Stimulated activated CD8-positive, alpha-beta memory T cell treated with anti-CD3 and anti-CD28 coated beads, Interleukin-15, amount 100 ng/mL, for 4 hours (primary cell): ENCODE measurements around the gene C2orf69.
A peak's percentile ranks its signal among the peaks of the same experiment; 100 is the strongest.

Source experiments
- DNase-seq, 2 donors: peaks; one replicate each; pipeline ENCODE4 v3.0.0-alpha.2; 2020; ENCODE audit warnings: low read depth in 2 of 2

The C2orf69 gene

GRCh38 chr2:199914372-199914958 lies 3.4 kb downstream of the C2orf69 start:
- DNase-seq: no peak

DNA sequence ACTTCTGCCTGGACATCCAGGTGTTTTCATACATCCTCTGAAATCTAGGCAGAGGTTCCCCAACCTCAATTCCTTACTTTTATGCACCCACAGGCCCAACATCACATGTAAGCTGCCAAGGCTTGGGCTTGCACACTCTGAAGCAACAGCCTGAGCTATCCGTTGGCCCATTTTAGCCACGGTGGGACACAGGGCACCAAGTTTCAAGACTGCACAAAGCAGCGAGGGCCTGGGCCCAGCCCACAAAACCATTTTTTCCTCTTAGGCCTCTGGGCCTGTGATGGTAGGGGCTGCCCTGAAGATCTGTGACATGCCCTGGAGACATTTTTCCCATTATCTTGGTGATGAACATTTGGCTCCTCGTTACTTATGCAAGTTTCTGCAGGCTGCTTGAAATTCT lies 5.9 kb downstream of the C2orf69 start:
- DNase-seq: no peak

- DNase-seq: no peak
Measured at GRCh38 chr2:199922856-199923255, 11.8 kb downstream of the C2orf69 start.

DNA sequence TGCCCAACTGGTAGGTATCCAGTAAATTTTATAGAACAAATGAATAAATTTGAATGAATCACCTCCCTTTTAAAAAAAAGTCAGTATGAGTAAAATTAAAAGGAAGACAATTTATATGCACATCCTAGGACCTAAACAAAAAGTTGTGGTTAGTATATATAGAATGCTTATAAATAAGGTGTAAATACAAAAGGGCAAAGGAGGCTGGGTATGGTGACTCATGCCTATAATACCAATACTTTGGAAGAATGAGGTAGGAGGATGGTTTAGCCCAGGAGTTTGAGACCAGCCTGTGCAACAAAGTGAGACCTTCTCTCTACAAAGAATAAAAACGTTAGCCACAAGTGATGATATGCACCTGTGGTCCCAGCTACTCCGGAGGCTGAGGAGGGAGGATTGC lies 12.8 kb downstream of the C2orf69 start:
- no peak for DNase-seq

DNA sequence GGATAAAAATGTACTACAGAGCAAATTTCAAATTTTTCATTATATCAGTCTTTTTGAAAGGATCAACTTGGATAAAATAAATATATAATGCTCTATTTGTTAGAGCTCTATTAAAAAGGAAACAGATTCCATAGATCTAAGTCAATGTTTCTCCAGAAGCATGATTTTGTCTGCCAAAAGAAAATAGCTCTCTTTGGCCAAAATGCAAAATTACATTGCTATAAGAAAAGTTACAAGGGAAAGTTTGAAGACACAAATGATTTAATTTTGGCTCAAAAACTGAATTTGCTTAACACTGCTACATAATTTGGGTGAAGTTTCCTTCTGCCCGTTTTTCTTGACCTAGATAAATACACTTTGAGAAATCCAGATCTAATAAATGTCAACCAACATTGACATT lies 15.7 kb downstream of the C2orf69 start:
- DNase-seq: no peak

DNA sequence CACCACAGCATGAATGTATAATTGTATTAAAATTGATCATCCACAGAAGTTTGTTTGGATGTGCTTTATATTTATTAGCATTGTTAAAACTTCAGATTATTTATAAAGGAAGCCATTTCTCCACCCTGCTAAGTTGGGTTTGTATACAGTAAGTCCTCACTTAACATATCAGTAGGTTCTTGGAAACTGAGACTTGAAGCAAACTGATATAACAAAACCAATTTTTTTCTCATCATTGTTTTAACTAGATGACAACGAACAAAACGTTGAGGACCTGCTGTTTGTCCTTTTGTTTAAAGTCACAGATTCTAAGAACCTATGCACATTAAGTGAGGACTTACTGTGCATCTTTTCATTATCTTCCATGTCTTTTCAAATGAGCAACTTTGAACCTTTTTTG lies 17.1 kb downstream of the C2orf69 start:
- DNase-seq: no peak

DNA sequence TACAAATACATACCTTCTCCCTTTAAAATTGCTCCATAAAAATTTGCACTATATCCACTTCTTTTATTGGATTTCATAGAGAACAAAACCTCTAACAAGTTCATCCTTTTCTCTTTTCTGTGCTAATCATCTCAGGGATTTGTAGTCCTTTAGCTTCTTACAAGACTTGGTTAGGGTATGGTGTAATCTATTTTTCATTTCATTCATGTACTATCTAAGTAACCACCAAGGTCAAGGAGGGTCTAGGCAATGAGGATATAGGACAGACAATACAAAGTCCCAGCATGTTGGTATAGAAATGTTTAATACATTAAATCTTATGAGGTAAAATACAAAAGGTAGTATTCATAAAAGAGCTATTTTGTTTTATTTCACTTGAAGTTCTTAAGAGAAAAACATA lies 17.5 kb downstream of the C2orf69 start:
- DNase-seq: no peak

GRCh38 chr2:199929262-199929661 lies 18.2 kb downstream of the C2orf69 start:
- no peak for DNase-seq

DNA sequence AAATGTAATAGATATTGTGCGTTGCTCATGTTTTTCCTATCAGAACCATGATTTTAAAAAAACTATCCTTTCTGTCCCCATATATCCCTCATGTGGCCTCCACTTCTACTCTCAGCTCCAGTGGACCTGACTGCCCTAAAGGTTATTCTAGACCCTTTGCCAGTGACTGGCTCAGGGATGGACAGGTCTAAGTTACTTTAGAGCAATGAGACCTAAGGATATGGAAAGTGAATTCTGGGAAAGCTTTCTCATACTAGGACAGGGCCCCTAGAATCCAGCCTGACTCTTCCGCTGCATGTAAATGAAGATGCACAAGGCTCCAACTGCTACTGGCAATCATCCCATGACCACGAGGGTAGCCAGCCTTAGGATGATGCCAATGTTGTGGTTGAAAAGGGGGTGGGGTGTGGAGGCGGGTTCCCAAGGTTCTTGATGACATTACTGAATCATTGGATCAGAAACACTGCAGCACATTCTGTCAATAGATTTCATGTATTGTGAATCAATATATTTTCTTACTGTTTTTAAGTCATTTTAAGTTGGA lies 21.3 kb downstream of the C2orf69 start:
- no peak for DNase-seq

DNA sequence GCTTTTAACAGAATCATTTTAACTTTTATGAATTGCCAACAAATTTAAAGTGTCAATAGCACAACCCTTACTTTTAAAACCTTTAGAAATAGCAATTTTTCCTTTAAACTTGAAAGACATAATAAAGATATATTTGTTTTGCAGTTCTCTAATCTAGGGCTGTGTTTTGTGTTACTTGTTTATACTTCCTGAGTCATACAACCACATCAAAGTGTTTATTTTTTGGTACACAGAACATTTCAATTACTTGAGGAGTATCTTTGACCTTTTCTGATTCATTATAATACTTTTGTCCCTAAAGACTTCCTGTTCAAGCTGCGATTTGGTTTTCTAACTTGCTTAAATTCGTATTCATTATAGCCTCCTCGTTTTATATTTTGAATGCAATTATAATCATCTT lies 22.4 kb downstream of the C2orf69 start:
- DNase-seq: no peak

DNA sequence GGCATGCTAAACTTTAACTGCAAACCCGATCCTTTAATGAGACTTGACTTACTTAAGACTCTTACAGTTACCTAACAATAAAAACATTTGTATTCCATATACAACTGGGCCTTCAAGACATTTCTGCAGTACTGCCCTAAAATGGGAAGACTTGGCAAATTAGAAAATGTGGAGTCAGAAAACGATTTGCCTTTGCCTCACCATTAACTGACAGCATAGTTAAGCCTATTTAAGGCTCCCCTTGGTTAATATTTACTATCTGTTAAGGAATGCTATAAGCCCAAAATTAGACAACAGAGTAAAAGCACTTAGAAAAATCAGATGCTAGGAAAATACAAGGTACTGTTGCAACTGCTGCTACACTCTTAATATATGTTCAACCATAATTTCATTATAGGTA lies 25.5 kb downstream of the C2orf69 start:
- DNase-seq: no peak

GRCh38 chr2:199940373-199940772 lies 29.3 kb downstream of the C2orf69 start:
- DNase-seq: no peak

GRCh38 chr2:199943373-199943772 lies 32.3 kb downstream of the C2orf69 start:
- no peak for DNase-seq

DNA sequence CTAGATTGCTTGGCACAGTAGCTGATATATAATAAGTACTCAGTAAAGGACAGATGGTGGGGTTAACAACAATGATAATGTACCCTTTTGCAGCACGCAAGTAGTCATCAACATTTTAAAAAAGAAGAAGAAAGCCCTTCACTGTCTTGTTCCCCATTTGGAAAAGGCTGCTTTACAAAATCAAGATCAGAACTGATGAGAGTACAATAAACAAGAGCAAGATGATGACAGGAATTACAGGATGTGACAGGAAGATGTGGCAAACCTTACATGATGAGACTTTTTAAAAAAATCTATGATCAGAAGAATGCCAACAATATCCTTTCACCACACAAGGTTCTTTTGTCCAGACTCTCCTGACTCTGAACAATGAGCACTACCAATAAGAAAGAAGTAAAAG lies 35.1 kb downstream of the C2orf69 start:
- no peak for DNase-seq

DNA sequence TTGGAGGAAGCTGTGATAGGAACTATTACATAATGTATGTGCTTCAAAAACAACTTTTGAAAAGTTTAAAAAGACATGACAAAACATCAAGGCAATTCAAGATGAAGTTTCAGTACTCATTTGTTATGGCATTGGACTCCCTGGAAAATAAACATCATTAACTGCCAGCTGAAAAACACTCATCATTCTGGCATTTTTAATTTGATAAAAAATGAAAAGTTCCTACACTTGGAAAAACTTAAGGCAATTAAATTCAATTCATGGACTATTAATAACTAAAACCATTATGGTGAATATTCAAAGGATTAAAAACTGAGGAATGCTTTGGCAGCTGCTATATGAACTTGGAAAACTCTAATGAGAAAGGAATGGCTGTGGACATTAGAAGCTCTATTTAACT lies 35.7 kb downstream of the C2orf69 start:
- DNase-seq: no peak

- DNase-seq: no peak
Measured at GRCh38 chr2:199950396-199950795, 39.3 kb downstream of the C2orf69 start.

GRCh38 chr2:199951023-199951422 lies 39.9 kb downstream of the C2orf69 start:
- DNase-seq: no peak

- no peak for DNase-seq
Measured at GRCh38 chr2:199955007-199955338, 43.9 kb downstream of the C2orf69 start.

DNA sequence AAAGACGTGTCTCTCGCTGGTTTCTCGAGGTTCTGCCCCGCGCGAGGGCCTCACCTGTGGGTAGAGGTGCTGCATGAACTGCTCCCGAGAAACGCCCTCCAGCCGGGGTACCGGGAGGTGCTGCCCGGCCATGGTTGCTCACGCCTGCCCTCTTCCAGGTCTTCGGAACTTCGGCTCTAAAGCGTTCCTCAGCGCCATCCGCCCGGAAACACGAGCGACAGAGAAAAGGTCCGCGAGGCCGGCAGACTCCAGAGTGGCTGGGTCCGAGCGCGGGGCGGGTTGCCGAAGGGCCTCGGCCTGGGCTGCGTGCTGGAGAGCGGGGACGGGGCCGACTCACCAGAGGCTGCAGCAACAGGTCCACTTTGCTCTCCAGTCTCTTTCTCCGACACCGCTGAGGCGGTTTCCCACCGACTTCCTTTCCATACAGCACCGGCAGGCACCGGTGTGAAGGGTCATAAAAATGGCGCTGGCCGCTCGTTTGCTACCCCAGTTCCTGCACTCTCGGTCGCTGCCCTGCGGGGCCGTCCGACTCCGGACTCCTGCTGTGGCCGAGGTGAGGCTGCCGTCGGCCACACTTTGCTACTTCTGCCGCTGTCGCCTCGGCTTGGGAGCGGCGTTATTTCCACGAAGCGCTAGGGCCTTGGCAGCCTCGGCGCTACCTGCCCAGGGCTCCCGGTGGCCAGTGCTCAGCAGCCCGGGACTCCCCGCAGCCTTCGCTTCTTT lies 44.4 kb downstream of the C2orf69 start, which contains the start of the genes MAIP1 and TYW5:
MAIP1 (plus strand) TSS at position 244 of the 723 bp plus-strand sequence; CDS start at position 461, 217 bp downstream.
TYW5 (minus strand) TSS at position 153 of the 723 bp plus-strand sequence; CDS start at position 132, 21 bp downstream.
- DNase-seq: peak; percentile 54 to 60

DNA sequence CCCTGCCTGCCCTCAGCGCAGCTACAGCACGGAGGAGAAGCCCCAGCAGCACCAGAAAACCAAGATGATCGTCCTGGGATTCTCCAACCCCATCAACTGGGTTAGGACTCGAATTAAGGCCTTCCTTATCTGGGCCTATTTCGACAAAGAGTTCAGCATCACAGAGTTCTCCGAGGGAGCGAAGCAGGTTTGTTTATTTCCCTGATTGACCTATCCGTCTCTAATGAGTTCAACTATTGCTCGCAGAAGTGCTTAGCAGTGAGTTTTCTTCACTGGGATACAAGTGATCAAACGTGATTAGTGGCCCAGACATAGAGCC lies 44.9 kb downstream of the C2orf69 start:
- no peak for DNase-seq

GRCh38 chr2:199958014-199958413 lies 46.9 kb downstream of the C2orf69 start:
- no peak for DNase-seq

GRCh38 chr2:199962203-199962602 lies 51.1 kb downstream of the C2orf69 start:
- DNase-seq: no peak

GRCh38 chr2:199966405-199966804 lies 55.3 kb downstream of the C2orf69 start:
- no peak for DNase-seq

GRCh38 chr2:199966976-199967375 lies 55.9 kb downstream of the C2orf69 start:
- DNase-seq: no peak
